ENCODE data around the gene ZGPAT.

Gene ZGPAT

DNA sequence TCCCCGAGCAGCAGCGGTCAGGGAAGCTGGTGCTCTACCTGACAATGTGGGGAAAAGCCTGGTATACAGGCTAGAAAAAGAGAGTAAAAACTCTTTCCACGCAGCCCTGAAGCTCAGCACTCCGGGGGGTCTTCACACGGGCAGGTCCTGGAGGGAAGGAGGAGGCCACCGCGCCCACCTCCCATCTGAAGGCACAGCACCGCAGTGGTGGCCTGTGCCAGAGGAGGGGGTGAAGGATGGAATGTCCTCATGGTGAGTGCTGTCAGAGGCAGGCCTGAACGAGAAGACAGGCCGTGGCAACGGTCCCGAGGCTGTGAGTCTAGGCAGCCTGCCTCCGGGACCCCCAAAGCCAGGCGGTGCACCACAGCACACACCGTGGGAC is 37.6 kb downstream of the ZGPAT start:
- DNase-seq (ENCODE audit: low spot score): no peak

DNA sequence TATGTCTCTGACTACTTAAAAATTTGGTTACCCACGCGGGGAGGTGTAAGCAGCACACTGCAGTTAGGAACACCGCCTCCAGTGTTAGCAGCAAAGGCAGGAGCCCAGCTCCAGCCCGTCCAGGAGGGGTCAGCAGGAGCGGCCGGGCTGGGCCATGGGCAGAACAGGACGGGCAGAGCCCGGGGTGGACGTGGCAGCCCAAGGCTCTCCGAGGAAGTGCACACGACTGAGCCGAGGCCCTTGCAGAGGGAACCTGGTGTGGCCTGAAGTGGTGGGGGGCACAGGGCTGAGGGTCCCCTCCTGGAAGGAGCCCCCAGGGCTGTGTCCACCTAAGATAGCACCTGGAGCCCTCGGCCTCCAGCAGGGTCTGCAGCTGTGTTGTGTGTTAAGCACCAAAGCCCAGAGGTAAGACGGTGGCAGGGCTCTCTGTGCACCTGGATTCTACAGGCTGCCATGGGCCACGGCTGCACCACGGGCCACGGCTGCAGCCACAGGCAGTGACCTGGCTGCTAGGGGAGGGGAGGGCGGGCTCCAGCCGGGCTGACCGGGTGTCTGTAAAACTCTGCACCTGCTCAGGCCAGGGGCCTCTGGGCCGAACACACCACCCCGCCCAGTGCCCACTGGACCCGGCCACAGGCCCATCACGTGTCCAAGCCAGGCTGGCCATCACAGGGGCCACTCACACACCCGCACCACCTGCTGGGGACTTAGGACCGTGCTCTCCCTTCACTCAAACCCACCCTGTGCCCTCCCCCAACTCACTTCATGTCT is 38.3 kb downstream of the ZGPAT start:
- DNase-seq (ENCODE audit: low spot score): no peak

DNA sequence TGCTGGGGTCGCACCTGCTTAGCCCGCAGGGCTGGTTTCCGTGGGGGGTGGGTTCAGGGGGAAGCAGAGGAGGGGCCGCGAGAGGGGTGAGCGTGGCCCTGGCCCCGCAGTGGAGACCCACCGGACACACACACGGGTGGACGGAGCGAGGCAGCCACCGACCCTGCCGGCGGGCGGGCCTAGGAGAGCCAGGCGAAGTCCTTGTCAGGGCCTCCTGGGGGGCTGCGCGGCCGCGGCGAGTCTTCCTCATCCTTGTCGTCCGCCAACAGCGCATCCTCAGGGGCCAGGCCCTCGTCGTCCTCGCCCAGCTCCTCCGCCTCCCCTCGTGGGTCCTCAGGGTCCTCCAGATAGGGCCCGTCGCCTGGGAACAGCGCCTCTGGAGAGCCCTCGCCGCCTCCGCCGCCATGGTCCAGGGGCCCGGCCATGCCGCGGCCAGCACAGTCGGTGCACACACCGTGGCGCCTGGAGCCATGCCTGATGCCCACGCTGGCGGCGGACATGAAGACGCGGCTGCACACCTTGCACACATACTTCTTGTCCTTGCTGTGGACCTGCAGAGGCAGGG is 39.0 kb downstream of the ZGPAT start:
- DNase-seq (ENCODE audit: low spot score): no peak

DNA sequence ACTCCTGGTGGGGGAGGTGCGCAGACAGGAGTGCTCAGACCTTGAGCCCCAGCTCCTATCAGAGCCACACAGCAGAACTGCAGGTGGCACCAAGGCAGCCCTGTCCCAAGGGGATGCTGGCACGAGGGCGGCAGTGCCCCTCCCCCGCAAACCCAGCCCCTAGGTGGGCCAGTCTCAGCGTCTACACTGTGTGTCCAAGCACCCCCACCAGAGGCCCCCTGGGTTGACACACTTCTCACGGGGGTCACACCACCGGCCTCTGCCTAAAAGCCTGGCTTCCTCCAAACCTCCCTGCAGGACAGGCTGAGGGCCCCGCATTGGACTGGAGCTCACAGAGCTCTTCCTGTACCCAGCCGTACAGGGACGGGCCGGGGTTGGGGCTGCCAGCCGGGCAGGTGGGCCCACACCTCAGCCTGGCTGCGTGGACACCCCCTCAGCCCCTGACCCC is 39.8 kb downstream of the ZGPAT start:
- peak; percentile 14 for DNase-seq (ENCODE audit: low spot score)

DNA sequence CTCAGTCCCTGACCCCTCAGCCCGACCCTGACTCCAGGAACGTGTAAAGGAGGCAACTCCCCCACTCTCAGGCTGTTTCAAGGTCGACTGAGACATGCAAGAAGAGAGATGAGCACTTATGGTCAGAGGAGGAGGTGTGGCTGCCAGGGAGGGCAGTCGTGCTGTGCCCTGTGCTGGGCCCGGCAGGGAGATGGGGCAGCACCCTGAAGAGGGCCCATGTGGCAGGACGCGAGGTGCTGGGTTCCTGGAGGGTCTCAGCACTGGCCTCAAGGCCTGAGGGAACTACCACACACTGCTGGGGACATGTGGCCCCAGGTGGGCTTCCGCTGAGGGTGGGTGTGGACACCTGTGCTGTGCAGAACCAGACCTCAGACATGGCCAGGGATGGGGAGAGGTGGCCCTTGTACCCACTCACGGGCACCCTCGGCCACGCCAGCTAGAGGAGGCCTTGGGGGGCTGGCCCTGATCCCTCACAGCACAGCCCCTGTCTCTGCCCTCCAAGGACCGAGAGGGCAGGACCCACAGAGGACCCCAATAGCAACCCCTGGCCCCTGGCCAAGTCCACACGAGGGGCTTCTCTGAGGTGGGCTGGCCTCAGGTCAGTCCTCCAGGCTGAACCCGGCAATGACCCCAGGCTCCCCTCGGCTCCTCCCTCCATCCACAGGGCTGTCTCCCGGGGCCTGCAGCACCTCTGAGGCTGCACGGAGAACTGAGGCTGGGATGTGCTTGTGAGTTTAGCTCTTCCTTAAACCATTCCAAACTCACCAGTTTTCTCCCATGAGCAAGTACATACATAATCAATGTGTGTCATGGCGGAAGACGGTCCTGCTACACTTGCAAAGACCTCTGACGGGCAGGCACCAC is 40.5 kb downstream of the ZGPAT start:
- DNase-seq (ENCODE audit: low spot score): peak; percentile 20

DNA sequence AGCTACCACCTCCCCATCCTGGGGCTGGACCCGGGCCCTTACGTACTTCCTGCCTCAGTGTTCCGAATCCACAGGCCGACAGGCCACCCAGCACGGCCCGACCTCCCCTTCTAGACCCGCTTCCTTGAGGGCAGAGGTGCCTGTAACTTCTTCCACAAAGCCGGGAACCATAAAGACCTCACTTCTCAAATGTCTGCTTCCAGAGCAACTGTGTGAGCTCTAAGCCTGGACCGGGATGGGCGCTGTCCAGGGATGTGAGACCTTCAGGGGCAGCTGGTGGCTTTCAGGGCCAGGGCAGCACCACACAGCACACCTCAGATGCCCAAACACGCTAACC is 41.1 kb downstream of the ZGPAT start:
- no peak for DNase-seq (ENCODE audit: low spot score)

DNA sequence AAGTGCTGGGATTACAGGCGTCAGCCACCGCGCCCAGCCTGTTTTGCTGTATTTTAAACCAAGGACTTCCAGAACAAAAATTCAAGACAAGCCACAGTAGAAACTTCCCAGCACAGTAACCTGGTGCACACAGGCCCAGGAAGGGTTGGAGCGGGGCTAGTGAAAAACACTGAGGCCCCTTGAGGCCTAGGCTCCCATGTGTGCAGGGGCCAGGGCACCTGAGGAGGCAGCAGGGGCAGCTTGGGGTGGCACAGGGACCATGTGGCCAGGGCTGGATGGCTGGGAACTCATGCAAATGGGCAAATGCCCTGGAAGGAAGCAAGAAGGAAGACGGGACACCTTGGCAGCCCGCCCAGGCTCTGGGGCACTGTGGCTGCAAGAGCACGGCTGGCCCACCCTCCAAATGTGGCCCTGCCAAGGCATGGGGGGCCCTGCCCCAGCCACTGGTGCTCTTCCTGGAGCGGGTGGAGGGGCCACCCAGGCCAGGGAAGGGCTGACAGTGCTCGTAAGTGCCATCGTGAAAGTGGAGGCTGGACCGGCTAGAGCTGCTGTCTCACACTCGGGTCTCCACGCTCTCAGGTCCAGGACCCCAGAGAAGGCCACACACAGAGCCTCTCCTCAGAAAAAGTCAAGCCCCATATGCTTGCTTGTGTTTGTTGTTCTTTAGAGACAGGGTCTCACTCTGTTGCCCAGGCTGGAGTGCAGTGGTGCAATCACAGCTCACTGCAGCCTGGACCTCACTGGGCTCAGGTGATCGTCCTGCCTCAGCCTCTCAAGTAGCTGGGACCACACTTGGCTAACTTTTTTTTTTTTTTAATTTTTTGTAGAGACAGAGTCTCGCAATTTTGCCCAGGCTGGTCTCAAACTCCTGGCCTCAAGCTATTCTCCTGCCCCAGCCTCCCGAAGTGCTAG is 42.0 kb downstream of the ZGPAT start:
- DNase-seq (ENCODE audit: low spot score): no peak

DNA sequence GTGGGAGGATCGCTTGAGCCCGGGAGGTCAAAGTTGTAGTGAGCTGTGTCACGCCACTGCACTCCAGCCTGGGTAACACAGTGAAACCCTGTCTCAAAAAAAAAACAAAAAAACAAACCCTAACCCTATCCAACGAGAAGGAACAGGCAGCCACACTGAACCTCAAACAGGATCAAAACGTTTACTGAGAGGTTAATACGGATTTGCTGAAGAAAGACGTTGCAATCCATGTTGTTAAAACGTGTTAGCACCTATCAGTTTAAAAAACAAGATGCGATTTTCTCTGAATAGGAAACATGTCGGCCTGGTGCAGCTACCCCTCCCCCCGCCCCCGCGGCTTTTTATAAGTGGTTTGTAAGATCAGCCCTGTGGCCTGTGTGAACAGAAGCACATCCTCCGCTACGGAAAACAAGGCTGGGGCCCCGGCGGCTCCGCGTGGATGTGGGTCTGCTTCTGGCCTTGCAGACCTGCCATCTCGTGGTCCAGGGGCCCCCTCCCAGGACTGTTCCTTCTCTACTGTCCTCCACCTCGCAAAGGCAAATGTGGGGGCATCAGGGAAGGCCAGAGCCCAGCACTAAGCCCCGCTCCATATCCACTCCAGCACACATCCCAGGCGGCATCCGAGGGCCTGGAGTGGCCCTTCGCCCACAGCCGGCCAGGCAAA is 43.1 kb downstream of the ZGPAT start:
- DNase-seq (ENCODE audit: low spot score): no peak

DNA sequence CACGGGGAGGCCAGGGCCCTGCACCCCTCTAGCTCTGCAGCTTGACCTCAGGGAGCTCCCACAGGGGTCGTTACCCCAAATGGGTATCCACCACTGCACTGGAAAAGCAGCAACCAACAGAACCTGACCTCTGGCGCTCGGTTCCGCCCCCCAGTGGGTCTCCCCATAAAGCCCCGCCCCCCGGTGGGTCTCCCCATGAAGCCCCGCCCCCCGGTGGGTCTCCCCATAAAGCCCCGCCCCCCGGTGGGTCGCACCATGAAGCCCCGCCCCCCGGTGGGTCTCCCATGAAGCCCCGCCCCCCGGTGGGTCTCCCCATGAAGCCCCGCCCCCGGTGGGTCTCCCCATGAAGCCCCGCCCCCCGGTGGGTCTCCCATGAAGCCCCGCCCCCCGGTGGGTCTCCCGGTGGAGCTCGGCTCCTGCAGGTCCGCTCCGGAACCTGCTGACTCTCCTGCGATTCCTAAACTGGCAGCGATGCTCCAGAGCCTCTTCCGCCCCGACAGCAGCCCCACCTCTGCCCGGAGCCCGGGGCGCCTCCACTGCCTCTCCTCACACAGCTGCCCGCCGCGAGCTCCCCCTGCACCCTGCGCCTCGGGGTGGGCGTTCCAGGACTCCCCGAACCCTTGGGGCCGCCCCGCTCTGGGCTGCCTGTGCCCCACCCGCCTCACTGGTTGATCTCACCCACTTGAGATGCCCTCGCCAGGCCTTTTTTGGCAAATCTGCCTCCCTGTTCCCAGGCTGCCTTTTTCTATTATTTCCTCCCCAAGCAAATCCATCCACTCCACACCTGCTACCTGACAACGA is 43.8 kb downstream of the ZGPAT start:
- DNase-seq (ENCODE audit: low spot score): no peak

DNA sequence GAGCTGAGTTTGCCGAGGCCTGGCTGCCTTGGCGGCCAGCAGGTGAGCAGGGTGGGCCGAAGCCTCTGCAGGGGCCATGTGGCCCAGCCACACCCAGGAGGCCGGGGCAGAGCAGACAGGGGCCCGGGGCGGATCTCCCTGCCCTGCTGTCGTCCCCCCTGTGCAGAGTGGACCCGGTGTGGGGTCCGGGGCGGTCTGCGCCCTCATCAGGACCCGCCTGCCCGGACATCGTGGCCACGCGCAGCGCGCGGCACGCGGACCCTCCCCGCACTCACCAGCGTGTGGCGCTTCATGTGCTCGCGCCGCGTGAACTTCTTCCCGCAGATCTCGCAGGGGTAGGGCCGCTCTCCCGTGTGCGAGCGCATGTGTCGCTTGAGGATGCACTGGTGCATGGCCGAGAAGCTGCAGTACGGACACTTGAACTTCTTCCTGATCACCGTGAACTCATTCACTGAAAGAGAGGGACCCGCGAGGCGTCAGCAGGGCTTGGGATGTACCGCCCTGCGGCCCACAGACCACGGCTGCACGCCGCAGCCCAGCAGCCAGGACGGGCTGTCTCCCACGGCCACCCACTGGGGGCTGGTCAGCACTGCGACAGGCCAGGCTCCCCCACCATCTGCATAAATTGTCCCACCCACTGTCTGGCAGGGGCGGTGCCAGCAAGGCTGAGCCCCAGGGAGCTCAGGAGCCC is 44.7 kb downstream of the ZGPAT start:
- no peak for DNase-seq (ENCODE audit: low spot score)

DNA sequence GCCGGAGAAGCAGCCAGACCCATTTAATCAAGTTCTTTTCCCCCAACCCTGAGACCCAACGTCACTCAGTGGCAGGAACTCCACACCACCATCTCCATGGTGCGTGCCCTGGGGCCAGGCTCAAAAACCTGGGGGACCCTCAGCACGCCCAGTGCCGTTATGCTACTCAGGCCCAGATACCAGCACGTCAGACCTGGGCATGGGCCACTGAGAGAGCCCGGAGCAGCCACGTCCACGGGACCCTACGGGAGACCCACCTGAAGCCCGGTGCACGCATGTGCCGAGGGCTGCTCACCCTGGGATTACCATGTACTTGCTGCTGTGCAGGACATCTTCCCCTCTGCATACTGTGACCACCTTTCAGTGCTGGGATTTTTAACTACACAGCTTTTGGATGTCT is 45.5 kb downstream of the ZGPAT start:
- no peak for DNase-seq (ENCODE audit: low spot score)

DNA sequence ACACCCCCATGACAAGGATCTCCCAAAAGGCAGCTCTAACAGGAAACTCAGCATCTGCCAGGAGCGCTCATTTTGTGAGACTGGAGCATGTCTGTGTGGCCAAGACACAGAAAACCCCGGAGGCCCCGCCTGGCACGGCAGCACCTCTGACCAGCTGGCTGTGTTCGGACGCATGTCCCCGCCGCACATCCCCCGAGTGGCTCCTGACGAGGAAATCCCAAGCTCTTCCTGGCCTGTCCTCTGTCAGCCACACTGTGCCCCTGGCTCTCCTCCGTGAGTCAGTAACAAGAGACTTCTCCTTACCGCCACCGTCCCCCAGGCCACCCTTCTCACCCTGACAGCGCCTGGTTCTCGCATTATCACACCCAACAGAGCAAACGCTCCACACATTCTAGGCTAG is 46.2 kb downstream of the ZGPAT start:
- no peak for DNase-seq (ENCODE audit: low spot score)

DNA sequence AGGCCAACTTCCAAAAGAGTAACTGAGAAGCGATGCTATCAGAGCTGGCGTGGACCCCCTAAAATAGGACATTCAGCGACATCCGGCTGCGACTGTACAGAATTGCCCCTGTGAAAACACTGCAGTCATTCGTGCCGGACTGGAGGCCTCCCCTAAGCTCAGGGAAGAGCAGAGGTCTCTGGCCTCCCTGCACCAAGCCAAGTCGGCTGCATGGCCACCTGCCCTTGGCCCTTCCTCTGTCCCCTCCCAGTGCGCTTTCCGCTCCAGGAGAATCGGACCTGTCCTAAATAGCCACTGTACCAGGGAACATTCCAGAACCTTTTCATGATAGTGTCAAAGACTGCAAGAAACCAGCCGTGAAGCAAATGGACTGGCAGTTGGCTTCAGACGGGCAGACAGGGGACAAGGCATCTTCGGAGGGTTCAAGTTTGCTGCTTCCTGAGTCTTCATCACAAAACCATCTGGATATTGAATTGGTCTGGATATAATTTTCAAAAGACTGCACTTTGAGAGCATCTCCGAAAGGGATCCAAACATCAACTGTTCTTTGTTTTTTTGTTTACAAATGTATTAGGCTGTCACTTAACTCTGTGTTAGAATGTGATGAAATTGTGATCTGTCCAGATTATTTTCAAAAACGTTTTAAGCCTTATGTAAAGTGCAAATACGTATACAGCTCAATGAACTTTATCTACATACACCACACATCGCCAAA is 48.3 kb downstream of the ZGPAT start:
- DNase-seq (ENCODE audit: low spot score): no peak

DNA sequence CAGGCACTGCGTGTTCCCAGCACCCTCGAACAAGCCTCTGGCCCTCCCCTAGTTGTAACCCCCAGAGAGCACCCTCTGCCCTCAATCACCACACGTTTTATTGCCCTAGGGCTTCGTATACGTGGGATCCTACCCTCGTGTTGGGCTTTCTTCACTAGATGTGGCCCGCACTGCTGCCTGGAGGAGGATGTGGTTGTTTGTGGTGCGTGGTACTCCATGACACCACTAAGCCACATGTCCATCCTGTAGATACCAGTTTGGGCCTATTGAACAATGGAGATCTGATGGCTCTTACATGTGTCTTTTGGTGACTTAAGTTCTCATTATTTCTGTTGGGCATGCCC is 48.8 kb downstream of the ZGPAT start:
- DNase-seq (ENCODE audit: low spot score): no peak

DNA sequence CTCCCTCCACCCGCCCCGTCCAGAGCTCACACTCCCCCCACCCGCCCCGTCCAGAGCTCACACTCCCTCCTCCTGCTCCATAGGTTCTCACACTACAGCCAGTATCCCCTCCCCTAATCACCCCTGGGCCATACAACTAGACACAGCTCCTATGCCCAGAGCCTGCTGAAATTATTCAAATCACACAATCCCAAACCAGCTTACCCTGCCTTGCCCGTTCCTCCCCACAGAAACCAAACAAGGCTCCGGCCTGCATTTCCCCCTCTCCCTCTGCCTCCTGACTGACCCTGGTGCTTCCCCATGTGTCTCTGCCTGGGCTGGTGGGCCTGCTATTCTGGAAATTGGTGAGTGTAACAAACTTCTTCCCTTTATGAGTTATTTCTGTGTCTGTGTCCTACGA is 50.3 kb downstream of the ZGPAT start:
- no peak for DNase-seq (ENCODE audit: low spot score)

DNA sequence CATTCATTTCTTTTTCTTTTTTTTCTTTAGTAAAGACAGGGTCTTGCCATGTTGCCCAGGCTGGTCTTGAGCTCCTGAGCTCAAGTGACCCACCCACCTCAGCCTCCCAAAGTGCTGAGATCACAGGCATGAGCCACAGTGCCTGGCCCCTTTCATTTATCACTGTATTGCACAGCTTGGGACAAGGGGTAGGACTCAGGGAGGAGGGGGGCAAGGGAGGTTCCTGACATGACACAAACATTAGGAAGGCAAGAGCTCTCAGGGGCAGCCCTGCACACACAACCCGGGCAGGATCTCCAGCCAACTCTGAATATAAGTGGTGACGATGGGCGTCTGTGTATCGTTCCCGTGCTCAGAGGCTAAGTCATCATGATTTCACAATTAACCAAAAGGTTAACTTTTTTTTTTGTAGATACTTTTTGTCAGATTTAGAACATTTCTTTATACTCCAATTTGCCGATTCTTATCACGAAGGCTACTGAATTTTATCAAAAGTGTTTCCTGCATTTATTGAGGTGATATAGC is 51.6 kb downstream of the ZGPAT start:
- DNase-seq (ENCODE audit: low spot score): no peak

DNA sequence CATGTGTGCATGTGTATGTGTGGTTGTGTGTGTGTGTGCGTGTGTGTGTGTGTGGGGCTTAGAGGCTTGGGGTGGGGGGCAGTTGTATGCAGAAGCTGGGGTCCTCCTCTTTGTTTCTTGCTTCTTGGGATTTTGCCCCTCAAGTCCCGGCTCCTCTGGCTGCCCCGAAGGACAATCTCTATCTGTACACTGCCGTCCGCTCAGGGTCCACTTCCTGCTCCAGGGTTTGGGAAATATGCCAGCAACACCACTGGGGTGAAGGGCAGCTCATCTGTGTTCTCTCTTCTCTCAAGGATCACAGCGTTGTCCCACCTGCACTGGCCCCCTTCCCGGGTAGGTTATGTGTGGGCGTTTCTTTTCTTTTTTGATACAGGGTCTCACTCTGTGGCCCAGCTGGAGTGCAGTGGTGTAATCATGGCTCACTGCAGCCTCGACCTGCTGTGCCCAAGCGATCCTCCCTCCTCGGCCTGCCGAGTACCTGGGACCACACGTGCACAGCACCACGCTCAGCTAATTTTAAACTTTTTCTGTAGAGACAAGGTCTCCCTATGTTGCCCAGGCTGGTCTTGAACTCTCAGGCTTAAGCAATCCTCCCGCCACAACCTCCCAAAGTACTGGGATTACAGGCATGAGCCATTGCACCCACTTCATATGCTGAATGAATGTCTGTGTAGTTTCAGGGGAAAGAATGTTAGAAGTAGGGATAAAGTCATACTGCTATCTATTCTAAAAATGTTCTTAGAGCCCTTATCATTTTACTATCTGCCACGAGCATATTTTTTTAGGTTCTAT is 57.4 kb downstream of the ZGPAT start:
- no peak for DNase-seq (ENCODE audit: low spot score)

DNA sequence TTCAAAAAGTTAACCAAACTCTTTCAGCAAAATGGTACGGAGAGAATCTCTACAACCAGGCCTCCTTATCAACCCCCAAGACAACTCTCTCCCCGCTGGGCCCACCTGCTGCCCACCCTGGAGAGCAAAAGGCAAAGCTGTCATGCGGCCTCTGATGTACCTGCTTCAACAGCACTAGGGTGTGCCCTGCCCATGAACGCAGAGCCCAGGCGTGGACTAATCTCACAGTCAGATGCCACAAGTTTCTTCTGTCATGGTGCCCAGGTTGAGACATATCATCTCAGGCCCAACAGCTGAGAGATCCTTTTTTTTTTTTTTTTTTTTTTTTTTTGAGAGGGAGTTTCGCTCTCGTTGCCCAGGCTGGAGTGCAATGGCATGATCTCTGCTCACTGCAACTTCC is 58.1 kb downstream of the ZGPAT start:
- no peak for DNase-seq (ENCODE audit: low spot score)

Data from AG20443 (cell line).